Fibroblast of lung (primary cell): ENCODE measurements around the gene APC2. TPM values are rescaled to one million over a fixed set of nuclear protein-coding genes. Genes with fewer than 3 reads are reported as not detected.

ENCODE experiments used
- DNase-seq, 2 donors: peaks; one replicate each; pipeline versions ENCODE4 v3.0.0 to v3.0.0-alpha.2; 2010; ENCODE audit warnings: low read depth in 2 of 2
- H2AFZ ChIP-seq: 2 replicates; pipeline ENCODE4 v1.5.1; 2012; ENCODE audit warnings: low read length, control low read depth, inconsistent platforms
- H3K27ac ChIP-seq: 2 replicates; pipeline ENCODE4 v1.5.1; 2011; ENCODE audit warnings: low read length, control low read depth; ENCODE audit not compliant: insufficient read depth
- H3K27me3 ChIP-seq: 2 replicates; pipeline ENCODE4 v1.5.1; 2011; ENCODE audit warnings: mild to moderate bottlenecking, low read length; ENCODE audit not compliant: control insufficient read depth, insufficient read depth
- H3K36me3 ChIP-seq: 2 replicates; pipeline ENCODE4 v1.5.1; 2011; ENCODE audit warnings: low read length; ENCODE audit not compliant: control insufficient read depth, insufficient read depth
- H3K4me1 ChIP-seq: 2 replicates; pipeline ENCODE4 v1.5.1; 2011; ENCODE audit warnings: low read length; ENCODE audit not compliant: control insufficient read depth, insufficient read depth; ENCODE audit errors: extremely low read depth
- H3K4me2 ChIP-seq: 2 replicates; pipeline ENCODE4 v1.5.1; 2011; ENCODE audit warnings: low read length, control low read depth; ENCODE audit not compliant: insufficient read depth; ENCODE audit errors: extremely low read depth
- H3K4me3 ChIP-seq, 4 experiments: fragments of 200-600 bp in 1 of 4; sonication (generic) in 1 of 4; replicated peaks in 1 of 4; 2 replicates each; pipeline ENCODE4 v1.5.1; 2011 to 2016; ENCODE audit warnings: low read length in 4 of 4, low read depth in 3 of 4, mild to moderate bottlenecking in 3 of 4, control low read depth in 2 of 4, inconsistent platforms in 1 of 4, mixed read lengths in 1 of 4; ENCODE audit not compliant: insufficient read depth in 1 of 4; ENCODE audit errors: control extremely low read depth in 1 of 4
- H3K79me2 ChIP-seq: 2 replicates; pipeline ENCODE4 v1.5.1; 2012; ENCODE audit warnings: mild to moderate bottlenecking, low read length, inconsistent platforms; ENCODE audit not compliant: control insufficient read depth, insufficient read depth
- H3K9ac ChIP-seq: 2 replicates; pipeline ENCODE4 v1.5.1; 2011; ENCODE audit warnings: mild to moderate bottlenecking, low read length, control low read depth; ENCODE audit not compliant: insufficient read depth
- H3K9me3 ChIP-seq: 2 replicates; pipeline ENCODE4 v1.5.1; 2012; ENCODE audit warnings: low read depth, low read length; ENCODE audit not compliant: control insufficient read depth, insufficient read depth
- H4K20me1 ChIP-seq: 2 replicates; pipeline ENCODE4 v1.5.1; 2011; ENCODE audit warnings: low read length; ENCODE audit not compliant: control insufficient read depth, insufficient read depth; ENCODE audit errors: extremely low read depth
- EZH2 ChIP-seq: IDR thresholded peaks from 2 replicates; pipeline ENCODE4 v1.5.1; 2012; ENCODE audit warnings: low read length, control low read depth, mild to moderate bottlenecking; ENCODE audit errors: missing control alignments
- polyA plus RNA-seq, 2 donors: library from polyadenylated mRNA; depleted of rRNA in 1 of 2; stranded (reverse) in 1 of 2; unstranded in 1 of 2; fragments of >200 nt; gene quantifications; 2 replicates each; pipeline ENCODE4 v1.2.1, GENCODE V29; 2011 to 2012; ENCODE audit warnings: missing spikeins in 1 of 2
- total RNA-seq: library from RNA; depleted of rRNA; stranded (reverse); fragments of >200 nt; gene quantifications from 2 replicates; pipeline ENCODE4 v1.2.1, GENCODE V29; 2014
- TF ChIP-seq, protein P1 (sequence below), 2 donors: IDR thresholded peaks in 1 of 2; conservative IDR thresholded peaks in 1 of 2; 1 replicate in 1 of 2; 2 replicates in 1 of 2; pipeline ENCODE4 v1.5.1; 2011 to 2012; ENCODE audit warnings: low read length in 2 of 2, control low read depth in 1 of 2, inconsistent platforms in 1 of 2, low read depth in 1 of 2, mild to moderate bottlenecking in 1 of 2

The APC2 gene
- total and polyA plus RNA-seq, 2 donors (not counting 1 experiment from before 2014, with no cell fraction given) = 0.01 to 0.50 TPM

DNA sequence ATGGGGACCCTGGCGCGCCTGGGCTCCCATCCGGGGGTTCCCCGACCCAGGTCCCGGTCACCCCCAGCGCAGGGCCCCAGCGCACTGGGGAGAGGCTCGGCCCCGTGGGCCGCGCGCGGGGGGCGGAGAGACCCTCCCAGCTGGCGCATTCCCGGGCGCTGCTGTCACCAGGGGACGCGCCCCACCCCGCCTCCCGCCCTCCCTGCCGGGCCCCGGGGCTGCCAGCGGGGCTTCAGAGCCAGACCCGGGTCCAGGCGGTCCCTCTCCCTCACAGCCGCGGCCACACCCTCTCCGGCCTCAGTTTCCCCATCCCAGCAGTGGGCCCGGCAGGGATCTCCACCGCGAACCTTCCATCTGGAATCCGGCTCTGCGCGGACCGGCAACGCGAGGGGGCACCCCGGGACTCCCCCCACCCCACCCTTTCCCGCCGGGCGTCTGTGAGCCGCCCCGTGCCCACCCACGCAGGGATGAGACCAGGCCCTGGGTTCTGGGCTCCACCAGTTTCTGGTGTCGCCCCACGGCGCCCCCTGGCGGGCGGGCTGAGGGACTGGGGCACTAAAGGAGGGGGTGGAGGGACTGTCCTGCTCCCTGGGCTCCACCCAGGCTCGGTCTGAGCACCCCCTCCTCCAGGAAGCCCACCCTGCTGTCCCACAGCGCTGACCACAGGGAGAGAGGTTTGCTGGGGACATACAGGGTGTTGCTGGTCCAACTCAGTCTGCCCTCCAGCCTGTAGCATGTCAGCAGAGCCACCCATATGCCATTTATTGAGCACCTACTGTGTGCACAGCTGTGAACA is 63.8 kb downstream of the APC2 start:
- Histone ChIP-seq H4K20me1 (no peaks in the 10 kb centered on the region), H3K9ac (peak overlapping the region; percentile 66), H2AFZ (no peak overlapping the region), H3K4me3 (peak overlapping the region in 3 of 4 experiments; percentile 12 to 67 (median 58)), H3K4me2 (peak overlapping the region; percentile 51), H3K36me3 (no peaks in the 10 kb centered on the region), H3K27ac (no peak overlapping the region), H3K27me3 (peaks cover 3% of the 10 kb centered on the region), H3K4me1 (no peaks in the 10 kb centered on the region), H3K79me2 (no peaks in the 10 kb centered on the region), H3K9me3 (no peaks in the 10 kb centered on the region)
- DNase-seq = peak; percentile 29 to 42
- TF ChIP-seq EZH2 = no peak
- TF ChIP-seq, protein P1, sequence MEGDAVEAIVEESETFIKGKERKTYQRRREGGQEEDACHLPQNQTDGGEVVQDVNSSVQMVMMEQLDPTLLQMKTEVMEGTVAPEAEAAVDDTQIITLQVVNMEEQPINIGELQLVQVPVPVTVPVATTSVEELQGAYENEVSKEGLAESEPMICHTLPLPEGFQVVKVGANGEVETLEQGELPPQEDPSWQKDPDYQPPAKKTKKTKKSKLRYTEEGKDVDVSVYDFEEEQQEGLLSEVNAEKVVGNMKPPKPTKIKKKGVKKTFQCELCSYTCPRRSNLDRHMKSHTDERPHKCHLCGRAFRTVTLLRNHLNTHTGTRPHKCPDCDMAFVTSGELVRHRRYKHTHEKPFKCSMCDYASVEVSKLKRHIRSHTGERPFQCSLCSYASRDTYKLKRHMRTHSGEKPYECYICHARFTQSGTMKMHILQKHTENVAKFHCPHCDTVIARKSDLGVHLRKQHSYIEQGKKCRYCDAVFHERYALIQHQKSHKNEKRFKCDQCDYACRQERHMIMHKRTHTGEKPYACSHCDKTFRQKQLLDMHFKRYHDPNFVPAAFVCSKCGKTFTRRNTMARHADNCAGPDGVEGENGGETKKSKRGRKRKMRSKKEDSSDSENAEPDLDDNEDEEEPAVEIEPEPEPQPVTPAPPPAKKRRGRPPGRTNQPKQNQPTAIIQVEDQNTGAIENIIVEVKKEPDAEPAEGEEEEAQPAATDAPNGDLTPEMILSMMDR (conservative IDR thresholded peaks at IDR 0.05 in 1 of 2, IDR thresholded peaks at IDR 0.05 in 1 of 2; ENCODE audit: low read depth in 1 of 2, low read length in 2 of 2) = peak; percentile 47 to 50

DNA sequence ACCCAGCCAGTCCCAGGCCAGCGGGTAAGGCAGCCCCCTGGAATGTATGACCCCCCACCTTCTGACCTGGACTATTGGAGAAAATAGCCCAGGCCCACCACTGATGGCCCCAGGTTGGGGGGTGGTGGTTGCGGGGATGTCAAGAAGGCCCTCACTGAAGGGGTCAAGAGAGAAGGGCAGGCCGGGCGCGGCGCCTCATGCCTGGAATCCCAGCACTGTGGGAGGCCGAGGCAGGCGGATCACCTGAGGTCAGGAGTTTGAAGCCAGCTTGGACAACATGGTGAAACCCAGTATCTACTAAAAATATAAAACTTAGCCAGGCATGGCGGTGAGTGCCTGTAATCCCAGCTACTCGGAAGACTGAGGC is 64.4 kb downstream of the APC2 start:
- TF ChIP-seq EZH2 = no peak
- TF ChIP-seq, protein P1 (conservative IDR thresholded peaks at IDR 0.05 in 1 of 2, IDR thresholded peaks at IDR 0.05 in 1 of 2; ENCODE audit: low read depth in 1 of 2, low read length in 2 of 2) = no peak

GRCh38 chr19:1514986-1515721 is 65.2 kb downstream of the APC2 start:
- no peaks in the 10 kb centered on the region for H4K20me1 ChIP-seq
- no peak for TF ChIP-seq EZH2
- TF ChIP-seq, protein P1 (conservative IDR thresholded peaks at IDR 0.05 in 1 of 2, IDR thresholded peaks at IDR 0.05 in 1 of 2; ENCODE audit: low read depth in 1 of 2, low read length in 2 of 2) = no peak
- H3K4me1 ChIP-seq = no peaks in the 10 kb centered on the region
- no peak overlapping the region for H3K4me2 ChIP-seq
- no peak overlapping the region for H3K9ac ChIP-seq
- peaks cover 3% of the 10 kb centered on the region for H3K27me3 ChIP-seq
- no peak overlapping the region for H2AFZ ChIP-seq
- H3K27ac ChIP-seq = no peak overlapping the region
- no peak for DNase-seq
- no peaks in the 10 kb centered on the region for H3K79me2 ChIP-seq
- H3K36me3 ChIP-seq = no peaks in the 10 kb centered on the region
- no peaks in the 10 kb centered on the region for H3K9me3 ChIP-seq
- H3K4me3 ChIP-seq = no peak overlapping the region

More for the DNA sequence above, 64.4 kb downstream of the APC2 start:
- no peak overlapping the region for H3K9ac ChIP-seq
- peaks cover 3% of the 10 kb centered on the region for H3K27me3 ChIP-seq
- no peak overlapping the region for H3K4me3 ChIP-seq
- H3K79me2 ChIP-seq = no peaks in the 10 kb centered on the region
- no peaks in the 10 kb centered on the region for H3K4me1 ChIP-seq
- no peaks in the 10 kb centered on the region for H4K20me1 ChIP-seq
- DNase-seq = no peak
- H3K9me3 ChIP-seq = no peaks in the 10 kb centered on the region
- no peak overlapping the region for H3K4me2 ChIP-seq
- H3K36me3 ChIP-seq = no peaks in the 10 kb centered on the region
- H2AFZ ChIP-seq = no peak overlapping the region
- no peak overlapping the region for H3K27ac ChIP-seq
